Endothelial cell of umbilical vein (primary cell): ENCODE measurements around the gene STAT1. TPM values are rescaled to one million over a fixed set of nuclear protein-coding genes. Genes with fewer than 3 reads are reported as not detected.

ENCODE experiments used
- BruUV-seq: library from RNA; stranded (reverse); fragments of 400-500 nt; replicated peaks from 2 replicates; lab custom pipeline; 2021; lab: Mats Ljungman, UMichigan
- CTCF ChIA-PET: fragments of 300-600, 350-600 bp; sonication (Branson Sonifier 250); formaldehyde crosslinking; loops from one replicate; lab custom pipeline; 2021; ENCODE audit warnings: antibody characterized with exemption, inconsistent platforms; lab: Charles Lee
- POLR2A ChIA-PET: fragments of 300-600, 350-600 bp; sonication (Branson Sonifier 250); formaldehyde crosslinking; loops from one replicate; lab custom pipeline; 2021; ENCODE audit warnings: antibody characterized with exemption, inconsistent platforms; lab: Charles Lee
- DNase-seq: peaks from one replicate; pipeline ENCODE4 v3.0.0-alpha.2; 2011; ENCODE audit warnings: low read depth, low spot score
- FAIRE-seq: peaks from 2 replicates; lab custom pipeline; 2011; peaks lifted over from hg19 to GRCh38; lab: Jason Lieb, UNC
- H2AFZ ChIP-seq: 2 replicates; pipeline ENCODE4 v1.6.0; 2012; ENCODE audit warnings: low read depth, low read length, control low read depth, inconsistent platforms
- H3K27ac ChIP-seq: 2 replicates; pipeline ENCODE4 v1.5.1; 2011; ENCODE audit warnings: low read depth, mild to moderate bottlenecking, control low read depth, low read length, moderate library complexity; ENCODE audit not compliant: insufficient read depth
- H3K27me3 ChIP-seq, 2 experiments: 2 replicates each; pipeline versions ENCODE4 v1.6.0 to v1.6.1; 2011; ENCODE audit warnings: low read length in 2 of 2, mixed read lengths in 1 of 2; ENCODE audit not compliant: control insufficient read depth in 2 of 2, insufficient read depth in 2 of 2
- H3K36me3 ChIP-seq, 2 experiments: 2 replicates in 1 of 2; 3 replicates in 1 of 2; pipeline ENCODE4 v1.5.1; 2011; ENCODE audit warnings: low read length in 2 of 2, mild to moderate bottlenecking in 1 of 2, moderate library complexity in 1 of 2; ENCODE audit not compliant: control insufficient read depth in 2 of 2, insufficient read depth in 2 of 2; ENCODE audit errors: extremely low read depth in 1 of 2
- H3K4me1 ChIP-seq: 3 replicates; pipeline ENCODE4 v1.5.1; 2011; ENCODE audit warnings: mild to moderate bottlenecking, low read length; ENCODE audit not compliant: control insufficient read depth, insufficient read depth; ENCODE audit errors: extremely low read depth
- H3K4me2 ChIP-seq: 2 replicates; pipeline ENCODE4 v1.6.1; 2011; ENCODE audit warnings: low read length, control low read depth, mixed read lengths; ENCODE audit not compliant: insufficient read depth
- H3K4me3 ChIP-seq, 3 experiments: fragments of 200-600 bp in 1 of 3; sonication (generic), shearing (Covaris generic) in 1 of 3; replicated peaks in 1 of 3; 2 replicates each; pipeline ENCODE4 v1.5.1; 2011 to 2016; ENCODE audit warnings: control low read depth in 3 of 3, low read length in 3 of 3, mild to moderate bottlenecking in 2 of 3, inconsistent platforms in 1 of 3, low read depth in 1 of 3, moderate library complexity in 1 of 3; ENCODE audit not compliant: insufficient read depth in 1 of 3
- H3K79me2 ChIP-seq: 2 replicates; pipeline ENCODE4 v1.6.0; 2012; ENCODE audit warnings: low read length, inconsistent platforms; ENCODE audit not compliant: control insufficient read depth, insufficient read depth
- H3K9ac ChIP-seq: replicated peaks from 2 replicates; pipeline ENCODE3; 2011; ENCODE audit warnings: low read length, control low read depth; ENCODE audit not compliant: insufficient read depth; ENCODE audit errors: extremely low read depth
- H3K9me1 ChIP-seq: replicated peaks from 3 replicates; pipeline ENCODE4 v1.6.0; 2011; ENCODE audit warnings: mild to moderate bottlenecking, low read length; ENCODE audit not compliant: control insufficient read depth, insufficient read depth; ENCODE audit errors: extremely low read depth
- H3K9me3 ChIP-seq: replicated peaks from 2 replicates; pipeline ENCODE4 v1.5.1; 2012; ENCODE audit warnings: low read length, inconsistent platforms; ENCODE audit not compliant: control insufficient read depth, insufficient read depth
- H4K20me1 ChIP-seq: replicated peaks from 2 replicates; pipeline ENCODE3; 2011; ENCODE audit warnings: mild to moderate bottlenecking, low read length; ENCODE audit not compliant: control insufficient read depth, insufficient read depth; ENCODE audit errors: extremely low read depth
- EZH2 ChIP-seq: IDR thresholded peaks from 2 replicates; pipeline ENCODE4 v1.6.1; 2012; ENCODE audit warnings: borderline replicate concordance, low read depth, mild to moderate bottlenecking, moderate library complexity, low read length, inconsistent platforms; ENCODE audit not compliant: severe bottlenecking
- FOS ChIP-seq: IDR thresholded peaks from 2 replicates; pipeline ENCODE4 v1.6.1; 2011; ENCODE audit warnings: mild to moderate bottlenecking, low read length, moderate library complexity, borderline replicate concordance; ENCODE audit not compliant: insufficient read depth
- GATA2 ChIP-seq: IDR thresholded peaks from 2 replicates; pipeline ENCODE4 v1.7.0; 2011; ENCODE audit warnings: low read depth, mild to moderate bottlenecking, moderate library complexity, mixed read lengths, low read length; ENCODE audit not compliant: insufficient read length, insufficient read depth
- JUN ChIP-seq: IDR thresholded peaks from 2 replicates; pipeline ENCODE4 v1.6.1; 2011; ENCODE audit warnings: borderline replicate concordance, low read depth; ENCODE audit not compliant: insufficient read length, insufficient read depth
- MYC ChIP-seq: IDR thresholded peaks from one replicate; pipeline ENCODE4 v1.6.1; 2011; ENCODE audit warnings: mild to moderate bottlenecking, low read depth, low read length
- POLR2A ChIP-seq: IDR thresholded peaks from 2 replicates; pipeline ENCODE4 v1.6.1; 2012; ENCODE audit warnings: low read depth, mild to moderate bottlenecking, control low read depth, low read length
- POLR2AphosphoS5 ChIP-seq: IDR thresholded peaks from 2 replicates; pipeline ENCODE4 v1.6.1; 2012; ENCODE audit warnings: low read depth, mild to moderate bottlenecking, control low read depth, low read length, moderate library complexity; ENCODE audit not compliant: insufficient read depth
- dilution Hi-C: fragments of 300-500 bp; cut with MboI; formaldehyde crosslinking; loops from one replicate; pipeline ENCODE4 v1.15.0; 2019; ENCODE audit warnings: low sequenced_read_pairs; ENCODE audit not compliant: extremely low pct_ligation_motif_present
- intact Hi-C: fragments of 100-400 bp; cut with micrococcal nuclease; formaldehyde crosslinking; loops from one replicate; pipeline ENCODE4 v1.10.0; 2022
- polyA plus RNA-seq, 4 experiments: library from polyadenylated mRNA; depleted of rRNA in 3 of 4; stranded (reverse) in 3 of 4; unstranded in 1 of 4; fragments of >200 nt; gene quantifications; 2 replicates each; pipeline versions ENCODE4 v1.2.1 to v1.2.3, GENCODE V29; 2011 to 2012; ENCODE audit warnings: missing spikeins in 1 of 4
- total RNA-seq: library from RNA; stranded (reverse); gene quantifications from 2 replicates; pipeline ENCODE4 v1.2.3, GENCODE V29; 2021
- TF ChIP-seq, protein P1 (sequence below), 2 donors: IDR thresholded peaks; 1 replicate in 1 of 2; 2 replicates in 1 of 2; pipeline ENCODE4 v1.5.1; 2011; ENCODE audit warnings: low read length in 2 of 2, mild to moderate bottlenecking in 2 of 2, moderate library complexity in 2 of 2, control low read depth in 1 of 2, inconsistent platforms in 1 of 2, low read depth in 1 of 2; ENCODE audit not compliant: insufficient read depth in 1 of 2; ENCODE audit errors: extremely low read depth in 1 of 2
- TF ChIP-seq, protein P2 (sequence below): IDR thresholded peaks from 2 replicates; pipeline ENCODE4 v1.6.1; 2011; ENCODE audit not compliant: insufficient read depth, insufficient read length

The STAT1 gene
- total and polyA plus RNA-seq, 2 donors (not counting 3 experiments of a cell fraction or from before 2014, with no cell fraction given), result 64.2 to 67.6 TPM

DNA sequence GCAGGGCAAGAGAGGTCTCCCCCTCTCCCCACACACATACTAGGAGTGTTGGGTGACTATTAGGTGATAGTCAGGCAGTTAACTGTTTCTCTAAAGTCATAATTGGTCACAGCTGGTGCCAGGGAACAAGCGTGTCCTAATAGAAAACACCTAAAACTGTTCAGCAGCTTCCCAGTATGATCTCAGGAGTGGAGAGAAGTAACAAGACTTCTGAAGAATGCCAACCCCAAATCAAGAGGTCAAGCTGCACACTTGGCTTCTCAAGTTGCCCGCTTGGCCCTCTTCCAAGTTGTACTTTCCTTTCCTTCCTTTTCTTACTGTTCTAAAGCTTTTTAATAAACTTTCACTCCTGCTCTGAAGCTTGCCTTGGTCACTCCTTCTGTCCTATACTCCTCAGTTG lies 22.4 kb upstream of the STAT1 start:
- H3K27me3 ChIP-seq, result no peaks in the 10 kb centered on the region
- H3K4me1 ChIP-seq, result peaks cover 42% of the 10 kb centered on the region
- H4K20me1 ChIP-seq, result no peaks in the 10 kb centered on the region
- H3K9me1 ChIP-seq, result no peaks in the 10 kb centered on the region
- ChIA-PET CTCF (interaction anchor here (1.0 to 3.1 kb wide), 3 partner anchors 12 to 119 kb away, joined by 3 to 11 read pairs (median 10); no protein-coding TSS in a partner anchor), POLR2A (no interaction called here)
- no peak overlapping the region for H3K4me3 ChIP-seq
- H3K9ac ChIP-seq, result no peak overlapping the region
- FAIRE-seq, result no peak
- DNase-seq, result peak; percentile 83
- no peak overlapping the region for H3K4me2 ChIP-seq
- no peaks in the 10 kb centered on the region for H3K79me2 ChIP-seq
- no peak for TF ChIP-seq MYC
- TF ChIP-seq, protein P1, sequence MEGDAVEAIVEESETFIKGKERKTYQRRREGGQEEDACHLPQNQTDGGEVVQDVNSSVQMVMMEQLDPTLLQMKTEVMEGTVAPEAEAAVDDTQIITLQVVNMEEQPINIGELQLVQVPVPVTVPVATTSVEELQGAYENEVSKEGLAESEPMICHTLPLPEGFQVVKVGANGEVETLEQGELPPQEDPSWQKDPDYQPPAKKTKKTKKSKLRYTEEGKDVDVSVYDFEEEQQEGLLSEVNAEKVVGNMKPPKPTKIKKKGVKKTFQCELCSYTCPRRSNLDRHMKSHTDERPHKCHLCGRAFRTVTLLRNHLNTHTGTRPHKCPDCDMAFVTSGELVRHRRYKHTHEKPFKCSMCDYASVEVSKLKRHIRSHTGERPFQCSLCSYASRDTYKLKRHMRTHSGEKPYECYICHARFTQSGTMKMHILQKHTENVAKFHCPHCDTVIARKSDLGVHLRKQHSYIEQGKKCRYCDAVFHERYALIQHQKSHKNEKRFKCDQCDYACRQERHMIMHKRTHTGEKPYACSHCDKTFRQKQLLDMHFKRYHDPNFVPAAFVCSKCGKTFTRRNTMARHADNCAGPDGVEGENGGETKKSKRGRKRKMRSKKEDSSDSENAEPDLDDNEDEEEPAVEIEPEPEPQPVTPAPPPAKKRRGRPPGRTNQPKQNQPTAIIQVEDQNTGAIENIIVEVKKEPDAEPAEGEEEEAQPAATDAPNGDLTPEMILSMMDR (IDR thresholded peaks at IDR 0.05; ENCODE audit: extremely low read depth in 1 of 2, insufficient read depth in 1 of 2, low read depth in 1 of 2, low read length in 2 of 2), result no peak
- no peak for TF ChIP-seq GATA2
- TF ChIP-seq POLR2A, result no peak
- no peak for TF ChIP-seq EZH2
- TF ChIP-seq POLR2AphosphoS5, result no peak
- no peak for TF ChIP-seq FOS
- TF ChIP-seq, protein P2, sequence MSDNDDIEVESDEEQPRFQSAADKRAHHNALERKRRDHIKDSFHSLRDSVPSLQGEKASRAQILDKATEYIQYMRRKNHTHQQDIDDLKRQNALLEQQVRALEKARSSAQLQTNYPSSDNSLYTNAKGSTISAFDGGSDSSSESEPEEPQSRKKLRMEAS, result no peak
- no peak for TF ChIP-seq JUN
- intact Hi-C loops, result loop anchor here (10.0 kb wide), 1 partner anchor 348 kb away; no protein-coding TSS in a partner anchor
- no peak overlapping the region for H2AFZ ChIP-seq
- no peaks in the 10 kb centered on the region for H3K36me3 ChIP-seq
- H3K27ac ChIP-seq, result no peak overlapping the region
- no peaks in the 10 kb centered on the region for H3K9me3 ChIP-seq
- dilution Hi-C loops, result no loop called here
- no TSS peak for BruUV-seq
